NCI-H774 (cell line): Measurements from ENCODE around the gene DRAM1.
"Not testable (repeated sequence)": the region's sequence is repeated elsewhere in the genome, so short reads cannot be mapped to it uniquely, and the experiment has no call there.

Experiments used
- DNase-seq: peaks from one replicate; lab custom pipeline; 2025; lab: John Stamatoyannopoulos, UW

The DRAM1 gene

DNA sequence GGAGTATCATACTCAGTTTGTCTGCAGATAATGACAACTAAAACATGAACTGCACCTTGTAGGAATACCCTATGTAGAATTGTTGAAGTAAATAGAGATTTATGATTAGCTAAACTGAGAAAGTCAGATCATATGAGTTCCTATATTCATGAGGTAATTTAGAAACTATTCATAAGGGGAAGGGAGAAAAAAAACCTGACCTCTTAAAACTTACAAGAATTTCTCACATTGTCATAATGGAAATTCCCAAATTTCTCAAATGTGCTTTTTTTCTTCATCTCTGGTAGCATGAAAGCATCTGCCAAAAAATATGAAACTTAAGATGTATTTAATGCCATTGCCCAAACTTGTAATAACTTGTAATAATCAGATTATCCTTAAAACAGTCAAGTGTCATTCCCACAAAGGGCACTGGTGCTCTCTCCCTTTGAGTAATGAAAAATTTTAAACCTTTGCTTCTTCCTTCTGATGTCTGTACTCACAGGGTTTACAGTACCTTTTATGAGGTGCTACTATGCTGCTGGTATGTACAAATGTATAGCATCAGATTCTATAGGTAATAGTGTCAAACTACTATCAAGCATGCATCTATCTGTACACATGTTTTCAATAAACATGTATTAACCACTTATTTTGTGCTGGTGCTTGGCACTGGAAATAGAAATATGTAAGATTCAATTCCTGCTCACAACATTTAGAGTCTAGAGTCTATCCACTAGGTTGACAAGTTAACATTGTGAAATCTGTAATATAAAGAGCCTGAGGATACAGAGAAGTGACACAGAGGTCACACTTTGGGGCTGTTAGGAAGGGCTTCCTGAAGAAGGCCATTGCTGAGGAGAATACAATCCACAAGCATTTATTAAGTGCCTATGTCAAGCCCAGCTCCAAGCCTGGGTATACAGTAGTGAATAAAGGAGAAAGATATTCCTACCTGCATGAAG, 17.4 kb upstream of the DRAM1 start:
- no peak for DNase-seq

GRCh38 chr12:101861688-101862087, 15.7 kb upstream of the DRAM1 start:
- DNase-seq = not testable (repeated sequence)

DNA sequence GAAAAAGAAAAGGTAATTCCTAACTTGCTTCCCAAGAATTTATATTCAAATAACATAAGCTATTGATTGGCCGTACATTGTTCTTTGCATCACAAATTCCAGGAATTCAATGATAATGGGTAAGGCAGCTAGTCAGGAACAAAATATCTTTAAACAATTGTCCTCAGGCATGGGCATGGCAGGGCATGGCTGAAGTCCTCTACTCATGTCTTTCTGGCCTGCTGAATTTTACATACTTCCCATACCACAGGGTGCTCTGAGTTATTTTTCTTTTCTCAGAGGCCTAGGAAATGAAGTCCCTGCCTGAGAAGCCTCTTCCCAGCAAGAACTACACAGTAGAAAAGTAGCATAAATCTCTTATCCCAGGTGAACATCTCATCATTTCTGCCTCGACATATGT, 15.1 kb upstream of the DRAM1 start:
- DNase-seq = no peak

GRCh38 chr12:101863981-101864380, 13.4 kb upstream of the DRAM1 start:
- DNase-seq = no peak

DNA sequence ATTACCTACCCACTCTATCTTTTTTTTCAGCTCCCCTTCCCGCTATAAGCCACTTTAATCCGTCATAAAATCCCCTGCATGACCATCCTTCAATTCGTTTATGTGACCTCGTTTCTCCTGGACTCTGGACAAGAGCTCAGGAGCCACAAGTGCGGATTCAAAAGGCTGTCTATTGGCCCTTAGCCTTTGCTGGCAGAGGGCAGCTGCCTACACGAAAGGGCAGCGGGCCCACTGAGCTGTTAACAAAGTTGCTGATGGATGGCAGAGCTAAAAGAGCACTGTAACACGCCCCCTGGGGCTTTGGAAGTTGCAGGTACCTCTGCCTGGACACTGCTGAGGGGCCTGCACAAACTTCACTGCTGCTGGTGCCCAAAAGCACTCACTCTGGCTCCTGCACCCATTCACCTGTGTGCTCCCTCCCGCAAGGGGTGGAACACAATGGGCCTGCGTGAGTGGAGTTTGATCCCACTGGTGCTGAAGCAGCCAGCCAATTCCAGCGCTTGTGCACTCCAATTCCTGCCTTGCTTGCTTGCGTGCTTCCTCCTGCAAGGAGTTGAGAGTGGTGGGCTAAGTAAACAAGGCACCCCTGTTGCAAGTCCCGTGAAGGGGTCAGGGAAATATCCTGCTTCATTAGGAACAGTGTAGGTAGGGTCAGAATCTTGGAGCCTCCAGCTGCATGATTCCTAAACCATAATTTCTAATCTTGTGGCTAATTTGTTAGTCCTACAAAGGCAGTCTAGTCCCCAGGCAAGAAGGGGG, 10.6 kb upstream of the DRAM1 start:
- DNase-seq = no peak

GRCh38 chr12:101867619-101868018, 9.8 kb upstream of the DRAM1 start:
- not testable (repeated sequence) for DNase-seq

- no peak for DNase-seq
Measured at GRCh38 chr12:101870925-101871324, 6.5 kb upstream of the DRAM1 start.

DNA sequence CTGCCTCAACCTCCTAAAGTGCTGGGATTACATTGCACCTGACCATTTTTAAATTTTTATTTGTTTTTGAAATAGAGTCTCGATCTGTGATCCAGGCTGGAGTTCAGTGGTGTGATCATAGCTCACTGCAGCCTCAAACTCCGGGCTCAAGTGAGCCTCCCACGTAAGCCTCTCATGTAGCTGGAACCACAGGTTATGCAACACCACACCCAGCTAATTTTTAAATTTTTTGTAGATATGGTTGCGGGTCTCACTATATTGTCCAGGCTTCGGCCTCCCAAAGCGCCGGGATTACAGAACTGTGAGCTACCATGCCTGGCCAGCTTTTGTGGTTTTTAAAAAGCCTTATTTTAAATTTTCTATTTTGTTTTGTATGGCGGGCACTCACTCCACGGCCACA, 2.2 kb upstream of the DRAM1 start:
- DNase-seq = no peak

- no peak for DNase-seq
Measured at GRCh38 chr12:101876322-101876860, 989 bp upstream of the DRAM1 start.

DNA sequence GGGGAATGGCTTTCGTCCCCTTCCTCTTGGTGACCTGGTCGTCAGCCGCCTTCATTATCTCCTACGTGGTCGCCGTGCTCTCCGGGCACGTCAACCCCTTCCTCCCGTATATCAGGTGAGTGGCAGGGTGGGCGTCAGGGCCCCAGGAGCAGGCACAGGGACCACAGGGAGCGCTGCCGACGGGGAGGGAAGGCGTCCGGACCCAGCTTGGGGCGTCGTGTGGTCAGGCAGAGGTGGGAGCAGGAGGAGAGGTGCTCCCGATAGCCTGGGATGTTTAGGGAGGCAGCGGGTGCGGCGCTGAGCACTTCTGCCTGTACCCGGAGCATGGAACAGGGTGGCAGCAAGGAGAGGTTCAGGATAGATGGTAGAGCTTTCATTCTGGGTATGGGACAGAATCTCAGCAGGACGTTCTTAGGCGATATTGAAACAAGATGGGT, 444 bp downstream of the DRAM1 start:
- DNase-seq = no peak

GRCh38 chr12:101878243-101878821, 952 bp downstream of the DRAM1 start:
- DNase-seq = no peak

GRCh38 chr12:101880769-101881168, 3.4 kb downstream of the DRAM1 start:
- DNase-seq = no peak

DNA sequence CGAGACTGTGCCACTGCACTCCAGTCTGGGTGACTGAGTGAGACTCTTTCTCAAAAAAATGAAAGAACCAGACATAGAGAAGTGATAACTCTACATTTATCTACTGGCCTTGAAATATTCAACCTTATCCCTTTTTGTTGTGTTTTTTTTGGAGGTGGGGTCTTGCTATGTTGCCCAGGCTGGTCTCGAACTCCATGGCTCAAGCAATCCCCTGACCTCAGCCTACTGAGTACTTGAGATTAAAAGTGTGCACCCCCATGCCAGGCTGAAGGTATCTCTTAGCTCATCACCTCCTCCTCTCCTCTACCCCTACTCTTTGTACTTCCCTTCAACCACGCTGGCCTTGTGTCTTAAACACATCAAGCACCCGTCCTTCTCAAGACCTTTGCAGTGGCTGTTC, 3.8 kb downstream of the DRAM1 start:
- DNase-seq = no peak

DNA sequence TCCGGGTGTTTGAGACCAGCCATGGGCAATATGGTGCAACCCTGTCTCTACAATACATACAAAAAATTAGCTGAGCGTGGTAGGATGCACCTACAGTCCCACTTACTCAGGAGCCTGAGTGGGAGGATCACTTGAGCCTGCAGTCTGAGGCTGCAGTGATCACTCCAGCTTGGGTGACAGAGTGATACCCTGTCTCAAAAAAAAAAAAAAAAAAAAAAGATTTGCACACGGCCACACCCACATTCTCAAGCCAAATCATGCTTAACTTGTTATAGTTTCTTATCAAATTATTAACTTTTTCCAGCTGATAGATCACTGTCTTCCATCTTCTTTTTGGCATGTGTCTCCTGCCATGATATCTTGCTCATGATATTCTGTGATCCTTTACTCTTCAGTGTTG, 6.8 kb downstream of the DRAM1 start:
- no peak for DNase-seq

DNA sequence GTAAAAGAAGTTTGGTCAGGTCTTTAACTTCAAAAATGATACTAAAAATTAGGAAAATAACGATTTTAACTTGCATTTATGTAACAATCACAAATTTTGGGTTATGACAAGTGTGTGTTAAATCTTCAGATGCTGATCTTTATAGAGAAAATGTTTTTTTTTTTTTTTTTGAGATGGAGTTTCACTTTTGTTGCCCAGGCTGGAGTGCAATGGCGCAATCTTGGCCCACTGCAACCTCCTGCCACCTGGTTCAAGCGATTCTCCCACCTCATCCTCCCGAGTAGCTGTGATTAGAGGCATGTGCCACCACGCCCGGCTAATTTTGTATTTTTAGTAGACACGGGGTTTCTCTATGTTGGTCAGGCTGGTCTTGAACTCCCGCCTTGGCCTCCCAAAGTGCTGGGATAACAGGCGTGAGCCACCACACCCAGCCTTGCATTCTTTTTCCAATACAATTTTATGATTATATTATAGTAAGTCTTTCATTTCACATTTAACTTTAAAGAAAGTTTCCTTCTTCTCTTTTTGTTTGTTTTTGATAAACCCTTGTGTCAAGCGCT, 7.5 kb downstream of the DRAM1 start:
- DNase-seq = not testable (repeated sequence)

DNA sequence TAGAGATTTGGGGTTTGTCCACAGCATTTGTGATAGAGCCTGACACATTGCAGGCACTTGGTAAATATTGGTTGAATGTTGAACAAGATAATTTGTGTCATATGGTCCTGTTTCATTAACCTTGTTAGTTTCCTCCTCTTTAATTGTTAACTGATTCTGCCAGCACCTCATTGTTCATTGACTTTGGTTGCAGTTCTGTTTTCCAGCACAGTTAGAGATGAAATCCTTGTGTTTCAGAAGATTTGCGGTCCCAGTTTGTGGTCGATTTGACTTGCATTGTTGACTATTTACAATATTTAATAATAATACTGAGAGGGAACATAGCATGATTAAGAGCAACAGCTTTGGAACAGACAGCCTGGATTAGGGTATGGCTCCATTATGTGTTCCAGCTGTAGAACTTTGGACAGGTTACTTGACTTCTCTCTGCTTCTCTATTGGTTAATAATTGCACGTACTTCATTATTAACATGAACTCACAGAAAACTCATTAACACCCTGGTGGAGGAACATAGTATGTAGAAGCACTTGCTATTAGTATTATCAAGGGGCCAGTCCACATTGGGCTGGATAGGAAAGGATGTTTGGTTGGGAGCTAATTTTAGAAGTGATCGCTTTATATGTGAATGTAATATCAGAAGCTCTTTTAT, 8.7 kb downstream of the DRAM1 start:
- DNase-seq = no peak

GRCh38 chr12:101889211-101889752, 11.9 kb downstream of the DRAM1 start:
- DNase-seq = no peak

- DNase-seq = peak; percentile 34
Measured at GRCh38 chr12:101891462-101891971, 14.1 kb downstream of the DRAM1 start.

DNA sequence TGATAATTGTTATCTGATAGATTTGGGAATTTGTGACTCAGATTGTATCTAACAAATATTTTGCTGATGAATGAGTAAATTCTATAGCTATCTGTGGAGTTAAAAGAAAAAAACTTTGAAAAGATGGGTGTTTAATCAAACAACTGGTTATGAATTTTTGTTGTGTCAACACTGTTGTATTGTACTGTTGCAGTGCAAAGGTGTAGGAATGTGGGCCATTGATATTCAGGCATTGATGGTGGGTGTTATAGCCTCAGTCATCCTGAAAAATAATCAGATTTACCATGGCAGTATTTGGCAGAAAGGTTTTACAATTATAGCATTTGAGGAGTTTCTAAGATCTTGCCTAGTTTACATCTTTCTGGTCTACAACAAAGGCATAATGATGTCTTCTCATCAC, 15.4 kb downstream of the DRAM1 start:
- no peak for DNase-seq

DNA sequence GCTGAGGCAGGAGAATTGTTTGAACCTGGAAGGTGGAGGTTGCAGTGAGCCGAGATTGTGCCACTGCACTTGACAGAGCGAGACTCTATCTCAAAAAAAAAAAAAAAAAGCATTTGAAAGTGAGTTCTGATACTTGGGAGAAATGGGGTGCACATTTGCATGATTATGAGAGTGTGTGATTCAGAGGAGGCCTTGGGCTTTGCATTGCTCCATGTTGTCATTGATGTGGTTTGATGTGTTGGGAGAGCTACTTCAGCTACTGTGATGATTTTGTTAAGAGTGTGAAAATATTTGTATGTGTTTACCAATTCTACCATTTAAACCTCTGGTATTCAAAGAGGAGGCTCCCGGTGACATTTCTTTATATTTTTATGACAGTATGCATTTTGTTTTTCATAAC, 24.4 kb downstream of the DRAM1 start:
- DNase-seq = no peak

GRCh38 chr12:101902641-101903040, 25.3 kb downstream of the DRAM1 start:
- DNase-seq = no peak
